T47D (cell line): ENCODE measurements around the gene LIPK.
"Not testable (repeated sequence)": the region's sequence is repeated elsewhere in the genome, so short reads cannot be mapped to it uniquely, and the experiment has no call there.

Experiments
- DNase-seq, 2 experiments: peaks; one replicate each; pipeline versions ENCODE4 v3.0.0 to v3.0.0-alpha.2; 2011 to 2012; ENCODE audit warnings: low read depth in 1 of 2, low spot score in 1 of 2
- JUND ChIP-seq: IDR thresholded peaks from 2 replicates; pipeline ENCODE4 v1.6.1; 2012; ENCODE audit warnings: low read depth
- in situ Hi-C: cut with HindIII; loops from 2 replicates; pipeline ENCODE4 v1.10.0; 2016; ENCODE audit warnings: low sequenced_read_pairs, low pct_unique_long_range_greater_than_20kb

Gene LIPK, protein sequence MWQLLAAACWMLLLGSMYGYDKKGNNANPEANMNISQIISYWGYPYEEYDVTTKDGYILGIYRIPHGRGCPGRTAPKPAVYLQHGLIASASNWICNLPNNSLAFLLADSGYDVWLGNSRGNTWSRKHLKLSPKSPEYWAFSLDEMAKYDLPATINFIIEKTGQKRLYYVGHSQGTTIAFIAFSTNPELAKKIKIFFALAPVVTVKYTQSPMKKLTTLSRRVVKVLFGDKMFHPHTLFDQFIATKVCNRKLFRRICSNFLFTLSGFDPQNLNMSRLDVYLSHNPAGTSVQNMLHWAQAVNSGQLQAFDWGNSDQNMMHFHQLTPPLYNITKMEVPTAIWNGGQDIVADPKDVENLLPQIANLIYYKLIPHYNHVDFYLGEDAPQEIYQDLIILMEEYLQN

GRCh38 chr10:88705958-88706357 is at the start of gene LIPK:
TSS of gene LIPK (plus strand) at chr10:88706249. CDS start at chr10:88724544, 18,295 bp downstream.
- no peak for DNase-seq
- in situ Hi-C loops = no loop called here
- no peak for TF ChIP-seq JUND

DNA sequence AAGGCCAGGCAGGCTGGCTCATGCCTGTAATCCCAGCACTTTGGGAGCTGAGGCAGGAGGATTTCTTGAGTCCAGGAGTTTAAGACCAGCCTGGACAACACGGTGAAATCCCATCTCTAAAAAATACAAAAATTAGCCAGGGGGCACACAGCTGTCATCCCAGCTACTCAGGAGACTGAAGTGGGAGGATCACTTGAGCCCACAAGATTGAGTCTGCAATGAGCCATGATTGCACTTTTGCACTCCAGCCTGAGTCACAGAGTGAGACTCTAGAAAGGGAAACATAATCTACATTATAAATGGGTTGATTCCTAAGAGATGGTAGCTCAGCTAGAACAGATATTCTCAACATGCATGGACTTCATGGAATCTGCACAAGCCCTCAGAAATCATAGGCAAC is 48.1 kb upstream of the LIPK start:
- in situ Hi-C loops = no loop called here
- no peak for TF ChIP-seq JUND
- no peak for DNase-seq

DNA sequence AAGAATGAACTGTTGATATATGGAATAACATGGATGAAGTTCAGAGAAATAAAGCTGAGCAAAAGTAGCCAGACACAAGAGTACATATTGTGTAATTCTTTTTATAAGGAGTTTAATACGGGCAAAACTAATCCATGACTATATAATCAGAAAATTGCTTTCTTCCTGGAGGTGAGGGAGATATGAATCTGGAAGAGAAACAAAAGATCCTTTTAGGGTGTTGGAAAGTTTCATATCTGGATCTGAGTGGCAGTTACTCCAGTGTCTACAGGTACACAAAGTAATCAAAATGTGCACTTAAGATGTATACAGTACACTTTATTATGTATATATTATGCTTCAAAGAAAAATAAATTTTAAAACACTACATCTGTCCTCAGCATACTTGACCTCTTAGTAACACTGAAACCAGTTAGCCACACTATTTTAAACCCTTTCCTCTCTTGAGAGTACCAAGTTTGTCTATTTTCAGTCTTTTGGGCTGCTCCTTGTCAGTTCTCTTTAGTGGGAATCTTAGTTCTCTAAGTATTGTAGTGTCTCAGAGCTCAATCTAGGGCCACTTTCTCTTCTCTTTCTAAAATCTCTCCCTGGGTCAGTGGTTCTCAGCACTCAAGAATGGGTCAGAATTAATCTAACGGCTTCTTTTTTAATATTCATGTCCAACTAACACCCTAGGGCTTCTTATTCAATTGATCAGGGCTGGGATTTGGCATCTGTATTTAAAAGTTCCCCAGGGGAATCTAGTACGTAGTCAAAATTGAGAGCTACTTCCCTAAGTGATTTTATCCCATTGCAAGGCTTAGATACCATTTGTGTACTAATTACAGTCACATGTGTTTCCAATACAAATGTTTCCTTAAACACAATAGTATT is 46.1 kb upstream of the LIPK start:
- no peak for DNase-seq
- no peak for TF ChIP-seq JUND
- in situ Hi-C loops = no loop called here

DNA sequence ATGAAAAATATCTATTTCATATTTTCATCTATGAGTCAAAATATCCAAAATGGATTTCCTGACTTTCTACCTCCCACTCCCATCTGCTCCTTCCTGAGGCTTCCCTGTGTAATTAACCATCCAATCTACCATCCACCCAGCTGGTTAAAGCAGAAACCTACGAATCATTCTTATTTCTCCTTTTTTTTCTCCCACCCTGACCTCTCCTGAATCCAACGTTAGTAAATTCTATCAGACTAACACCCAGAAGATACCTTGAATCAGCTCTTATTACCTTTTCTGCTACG is 45.5 kb upstream of the LIPK start:
- TF ChIP-seq JUND = no peak
- no peak for DNase-seq
- in situ Hi-C loops = no loop called here

DNA sequence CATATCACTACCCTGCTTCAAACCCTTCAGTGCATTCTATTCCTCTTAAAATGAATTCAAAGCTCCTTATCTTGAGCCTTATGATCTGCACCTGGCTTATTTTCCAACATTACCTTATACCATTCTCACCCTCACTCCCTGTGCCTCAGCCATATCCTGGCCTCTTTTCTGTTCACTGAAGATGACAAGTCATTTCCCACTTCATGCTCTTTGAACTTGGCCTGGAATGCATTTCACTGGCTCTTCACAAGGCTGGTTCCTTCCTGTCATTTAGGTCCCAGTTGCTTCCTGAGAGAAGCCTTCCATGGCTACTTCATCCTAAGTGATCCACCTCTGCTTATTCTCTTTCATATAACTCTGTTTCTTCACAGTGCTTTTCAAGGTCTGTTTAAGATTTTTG is 45.0 kb upstream of the LIPK start:
- no peak for TF ChIP-seq JUND
- DNase-seq = no peak
- in situ Hi-C loops = no loop called here

DNA sequence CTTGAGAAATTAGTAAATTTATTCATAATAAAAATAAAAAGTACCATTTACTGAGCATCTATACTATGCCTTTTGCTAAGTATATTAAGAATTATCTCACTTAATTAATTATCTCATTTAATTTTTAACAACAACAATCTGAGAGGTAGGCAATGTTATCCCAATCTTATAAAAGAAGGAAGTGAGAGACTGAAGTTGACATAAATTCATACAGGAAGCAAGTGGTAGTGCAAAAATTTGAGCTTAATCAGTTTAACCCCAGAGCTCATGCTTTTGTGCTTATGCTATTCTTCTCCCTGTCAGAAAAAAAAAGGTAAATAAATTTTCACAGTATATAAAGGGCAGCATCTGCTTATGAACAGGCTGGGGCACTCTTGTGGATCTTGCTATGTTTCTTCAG is 44.5 kb upstream of the LIPK start:
- TF ChIP-seq JUND = no peak
- in situ Hi-C loops = no loop called here
- no peak for DNase-seq

DNA sequence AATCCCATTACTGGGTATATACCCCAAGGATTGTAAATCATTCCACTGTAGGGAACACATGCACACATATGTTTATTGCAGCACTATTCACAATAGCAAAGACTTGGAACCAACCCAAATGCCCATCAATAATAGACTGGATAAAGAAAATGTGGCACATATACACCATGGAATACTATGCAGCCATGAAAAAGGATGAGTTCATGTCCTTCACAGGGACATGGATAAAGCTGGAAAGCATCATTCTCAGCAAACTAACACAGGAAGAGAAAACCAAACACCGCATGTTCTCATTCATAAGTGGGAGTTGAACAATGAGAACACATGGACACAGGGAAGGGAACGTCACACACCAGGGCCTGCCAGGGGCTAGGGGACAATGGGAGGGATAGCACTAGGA is 42.9 kb upstream of the LIPK start:
- DNase-seq, in situ Hi-C loops: not testable (repeated sequence)

GRCh38 chr10:88664142-88664541 is 41.9 kb upstream of the LIPK start, which contains the start of gene LIPF:
TSS of gene LIPF (plus strand) at chr10:88664442. CDS start at chr10:88667298, 2,856 bp downstream.
- TF ChIP-seq JUND = no peak
- in situ Hi-C loops = no loop called here
- no peak for DNase-seq

GRCh38 chr10:88668465-88668864 is 37.6 kb upstream of the LIPK start:
- TF ChIP-seq JUND = no peak
- DNase-seq = no peak
- in situ Hi-C loops = no loop called here

DNA sequence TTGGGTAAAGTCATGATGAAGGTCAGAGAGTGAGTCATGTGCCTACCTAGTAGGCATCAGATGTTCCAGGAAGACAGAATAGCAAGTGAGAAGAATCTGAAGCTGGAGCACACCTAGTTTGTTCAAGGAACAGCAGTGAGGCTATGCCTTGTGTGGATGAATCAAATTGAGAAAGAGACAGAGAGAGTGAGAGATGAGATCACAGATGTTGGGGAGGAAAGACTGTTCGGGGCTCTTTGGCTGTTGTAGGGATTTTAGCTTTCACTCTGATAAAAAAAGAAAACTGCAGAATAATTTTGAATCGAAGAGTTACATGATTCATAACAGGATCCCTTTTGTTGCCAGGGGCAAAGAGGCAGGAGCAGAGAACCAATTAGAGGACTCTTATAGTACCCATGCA is 35.6 kb upstream of the LIPK start:
- no peak for DNase-seq
- in situ Hi-C loops = no loop called here
- TF ChIP-seq JUND = no peak

GRCh38 chr10:88672041-88672440 is 34.0 kb upstream of the LIPK start:
- no peak for DNase-seq
- in situ Hi-C loops = no loop called here
- no peak for TF ChIP-seq JUND

GRCh38 chr10:88676283-88677060 is 29.6 kb upstream of the LIPK start:
- no peak for DNase-seq
- in situ Hi-C loops = no loop called here
- TF ChIP-seq JUND = no peak

GRCh38 chr10:88680958-88681357 is 25.1 kb upstream of the LIPK start:
- DNase-seq = no peak
- TF ChIP-seq JUND = no peak
- in situ Hi-C loops = no loop called here
